NCI-H446 (cell line): ENCODE measurements around the gene CANT1.

Experiments
- DNase-seq, 2 experiments: peaks; one replicate each; lab custom pipeline; 2025; lab: John Stamatoyannopoulos, UW

The CANT1 gene

DNA sequence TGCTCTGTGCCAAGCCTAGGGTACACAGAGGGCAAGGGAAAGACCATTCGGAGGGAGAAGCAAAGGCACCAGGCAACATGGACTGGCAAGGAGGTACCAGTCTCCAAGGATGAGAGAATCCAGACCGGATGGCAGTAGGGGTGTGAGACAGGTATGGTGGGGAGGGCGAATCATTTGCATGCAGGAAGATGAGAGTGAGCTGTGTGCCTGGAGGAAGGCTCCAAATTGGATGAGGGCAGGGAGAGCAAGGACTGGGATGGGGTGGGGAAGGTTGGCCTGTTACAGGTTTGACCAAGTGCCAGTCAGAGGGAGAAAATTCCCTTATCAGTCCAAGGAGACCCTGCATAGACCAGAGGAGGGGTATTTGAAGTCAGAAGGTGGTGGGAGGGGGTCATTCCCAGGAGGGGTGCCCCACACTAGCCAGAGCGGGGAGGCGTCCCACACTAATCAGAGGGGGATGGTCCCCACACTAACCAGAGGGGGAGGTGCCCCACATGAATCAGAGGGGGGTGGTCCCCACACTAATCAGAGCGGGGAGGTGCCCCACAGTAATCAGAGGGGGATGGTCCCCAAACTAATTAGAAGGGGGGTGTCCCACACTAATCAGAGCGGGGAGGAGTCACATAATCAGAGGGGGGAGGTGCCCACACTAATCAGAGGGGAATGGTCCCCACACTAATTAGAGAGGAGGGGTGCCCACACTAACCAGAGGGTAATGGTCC, 737 bp downstream of the CANT1 start:
- no peak for DNase-seq

GRCh38 chr17:79007504-79008381, 1.8 kb downstream of the CANT1 start:
- DNase-seq, result no peak

- DNase-seq, result no peak
These were observed 2.6 kb downstream of the CANT1 start for GRCh38 chr17:79006794-79007503.

GRCh38 chr17:79006046-79006445, 3.5 kb downstream of the CANT1 start:
- DNase-seq, result no peak

DNA sequence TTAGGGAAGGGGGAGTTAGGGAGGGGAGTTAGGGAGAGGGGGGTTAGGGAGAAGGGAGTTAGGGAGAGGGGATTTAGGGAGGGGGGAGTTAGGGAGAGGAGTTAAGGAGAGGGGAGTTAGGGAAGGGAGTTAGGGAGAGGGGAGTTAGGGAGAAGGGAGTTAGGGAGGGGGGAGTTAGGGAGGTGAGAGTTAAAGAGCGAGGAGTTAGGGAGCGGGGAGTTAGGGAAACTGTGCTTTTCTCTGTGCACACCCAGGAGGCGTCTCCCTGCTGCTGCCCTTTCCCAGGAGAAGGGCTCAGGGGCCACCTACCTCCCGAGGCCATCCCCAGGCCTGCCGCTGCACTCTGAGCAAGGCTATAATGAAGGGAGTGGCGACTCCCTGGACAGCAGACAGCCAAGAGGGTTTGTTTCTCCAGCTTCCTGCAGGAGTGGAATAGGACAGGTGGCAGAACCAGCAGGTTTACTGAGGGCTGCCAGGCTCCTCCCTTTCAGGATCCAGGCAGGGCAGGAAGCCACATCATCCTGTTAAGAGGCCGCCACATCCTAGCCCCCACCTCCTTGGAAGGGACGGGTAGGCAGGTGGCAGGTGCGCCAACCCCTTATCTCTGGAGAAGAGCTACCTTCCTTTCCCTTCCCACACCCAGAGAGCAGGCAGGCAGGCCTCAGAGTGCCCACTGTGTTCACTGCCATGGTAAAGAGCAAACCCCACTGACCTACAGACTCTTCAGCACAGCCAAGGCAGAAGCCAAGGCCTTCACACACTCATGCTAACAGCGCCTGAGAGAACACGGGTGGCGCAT, 4.3 kb downstream of the CANT1 start:
- DNase-seq, result no peak

DNA sequence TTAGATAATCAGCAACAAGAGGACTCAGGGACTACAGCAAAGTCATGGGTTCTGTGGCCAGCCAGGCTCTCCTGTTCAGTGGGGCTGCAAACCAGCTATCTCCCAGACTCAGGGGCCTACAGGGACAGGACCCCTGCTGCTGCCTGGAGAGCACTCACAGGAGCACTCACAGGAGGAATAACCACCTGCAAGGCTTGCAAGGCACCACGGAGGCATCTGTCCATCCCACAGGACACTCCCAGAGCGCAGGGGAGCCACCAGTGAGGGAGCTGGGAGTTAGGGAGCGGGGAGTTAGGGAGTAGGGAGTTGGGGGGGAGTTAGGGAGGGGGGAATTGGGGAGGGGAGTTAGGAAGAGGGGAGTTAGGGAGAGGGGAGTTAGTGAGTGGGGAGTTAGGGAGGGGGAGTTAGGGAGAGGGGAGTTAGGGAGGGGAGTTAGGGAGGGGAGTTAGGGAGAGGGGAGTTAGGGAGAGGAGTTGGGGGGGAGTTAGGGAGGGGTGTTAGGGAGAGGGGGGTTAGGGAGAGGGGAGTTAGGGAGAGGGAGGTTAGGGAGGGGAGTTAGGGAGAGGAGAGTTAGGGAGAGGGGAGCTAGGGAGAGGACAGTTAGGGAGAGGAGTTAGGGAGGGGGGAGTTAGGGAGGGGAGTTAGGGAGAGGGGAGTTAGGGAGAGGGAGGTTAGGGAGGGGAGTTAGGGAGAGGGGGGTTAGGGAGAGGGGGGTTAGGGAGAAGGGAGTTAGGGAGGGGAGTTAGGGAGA, 5.7 kb downstream of the CANT1 start:
- DNase-seq, result no peak

GRCh38 chr17:79002796-79003593, 6.6 kb downstream of the CANT1 start:
- DNase-seq, result no peak

DNA sequence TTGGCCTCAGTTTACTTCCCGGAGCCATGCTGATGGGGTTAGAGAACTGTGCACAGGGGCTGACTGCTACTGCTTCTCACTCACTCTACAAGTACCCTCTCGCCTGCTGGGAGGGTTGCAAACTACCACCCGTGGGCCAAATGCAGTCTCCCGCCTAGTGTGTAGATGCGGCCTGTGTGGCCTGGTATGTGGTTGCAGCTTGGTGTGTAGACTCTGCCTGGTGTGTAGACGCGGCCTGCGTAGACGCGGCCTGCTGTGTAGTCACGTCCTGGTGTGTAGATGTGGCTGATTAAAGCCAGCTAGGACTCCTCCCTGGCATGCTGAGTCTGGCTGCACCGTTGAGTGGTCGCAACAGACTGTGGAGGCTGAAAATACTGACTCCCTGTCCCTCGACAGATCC, 7.3 kb downstream of the CANT1 start:
- DNase-seq, result no peak

- no peak for DNase-seq
These were observed 8.2 kb downstream of the CANT1 start for GRCh38 chr17:79001190-79002020.

DNA sequence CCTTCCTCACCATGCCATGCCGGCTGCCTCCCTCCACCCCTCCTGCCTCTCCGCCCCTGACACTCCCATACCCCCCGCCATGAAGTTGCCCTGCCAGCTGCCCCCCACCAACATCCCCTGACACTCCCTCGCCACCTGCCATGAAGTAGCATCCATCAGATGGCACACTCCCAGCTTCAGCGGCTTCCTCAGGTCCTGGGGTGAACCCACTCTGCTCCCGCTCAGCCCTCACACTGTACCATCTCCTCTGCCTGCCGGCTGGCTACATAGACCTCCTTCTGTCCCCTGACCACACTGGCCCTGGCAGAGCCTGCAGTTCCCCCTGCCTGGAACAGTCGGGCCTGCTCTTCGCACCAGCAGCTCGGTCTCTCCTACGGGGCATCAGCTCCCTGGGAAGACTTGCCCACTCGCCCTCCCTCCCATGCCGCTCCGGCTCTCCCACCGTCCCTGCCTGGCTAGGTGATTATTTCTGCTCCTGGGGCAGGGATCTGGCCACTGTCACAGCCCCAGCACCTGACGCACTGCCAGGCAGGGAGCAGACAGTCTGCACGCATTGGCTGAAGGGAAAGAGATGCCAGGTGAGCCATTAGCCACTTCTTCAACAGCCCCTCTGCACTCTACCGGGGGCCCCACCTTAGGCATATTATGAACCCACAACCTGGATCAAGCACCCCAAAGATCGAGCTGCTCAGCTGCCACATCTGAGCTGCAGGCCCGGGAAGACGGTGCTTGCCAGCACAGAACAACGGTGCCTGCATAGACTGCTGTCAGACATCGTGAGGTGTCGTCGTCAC, 9.0 kb downstream of the CANT1 start:
- no peak for DNase-seq

DNA sequence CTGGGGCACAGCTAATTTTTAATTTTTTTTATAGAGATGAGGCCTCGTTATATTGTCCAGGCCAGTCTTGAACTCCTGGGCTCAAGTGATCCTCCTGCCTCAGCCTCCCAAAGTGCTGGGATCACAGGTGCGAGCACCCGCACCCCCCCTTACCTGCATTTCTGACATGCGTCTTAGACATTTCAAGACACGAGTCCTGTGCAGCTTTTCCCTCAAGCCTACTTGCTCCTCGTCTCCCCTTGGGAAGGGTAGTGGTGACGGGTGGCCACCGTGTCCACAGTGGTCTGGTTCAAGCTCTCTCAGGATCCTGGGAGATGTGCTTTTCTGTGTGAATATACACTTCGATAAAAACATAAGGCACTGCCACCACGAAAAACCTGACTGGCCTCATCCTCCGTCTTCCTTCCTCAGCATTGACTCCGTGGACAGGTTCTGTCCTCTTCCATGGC, 9.6 kb downstream of the CANT1 start:
- no peak for DNase-seq

DNA sequence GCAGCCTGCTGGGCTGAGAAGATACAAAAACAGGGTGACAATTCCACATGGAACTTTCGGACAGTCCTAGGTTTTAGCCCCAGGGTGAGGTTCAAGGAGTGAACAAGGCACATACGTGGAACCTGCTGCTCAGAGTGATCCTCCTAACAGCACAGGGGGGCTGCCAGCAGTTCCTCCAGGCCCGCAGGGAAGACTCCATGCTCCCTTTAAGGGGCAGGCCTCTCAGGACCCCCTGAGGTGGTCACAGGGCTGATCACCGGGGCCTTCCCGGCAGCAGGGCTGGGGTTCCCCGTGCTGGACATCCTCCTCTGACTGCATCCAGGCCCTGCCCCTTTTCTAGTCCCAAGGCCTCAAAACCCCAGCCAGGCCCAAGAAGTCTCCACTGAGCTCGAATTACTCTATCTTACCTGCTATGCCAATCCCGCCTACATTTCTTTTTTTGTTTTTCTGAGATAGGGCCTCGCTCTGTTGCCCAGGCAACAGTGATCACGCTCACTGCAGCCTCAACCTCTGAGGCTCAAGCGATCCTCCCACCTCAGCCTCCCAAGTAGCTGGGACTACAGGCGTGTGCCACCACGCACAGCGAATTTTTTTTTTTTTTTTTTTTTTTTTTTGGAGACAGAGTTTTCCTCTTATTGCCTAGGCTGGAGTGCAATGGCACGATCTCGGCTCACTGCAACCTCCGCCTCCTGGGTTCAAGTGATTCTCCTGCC, 10.4 kb downstream of the CANT1 start:
- DNase-seq, result no peak

DNA sequence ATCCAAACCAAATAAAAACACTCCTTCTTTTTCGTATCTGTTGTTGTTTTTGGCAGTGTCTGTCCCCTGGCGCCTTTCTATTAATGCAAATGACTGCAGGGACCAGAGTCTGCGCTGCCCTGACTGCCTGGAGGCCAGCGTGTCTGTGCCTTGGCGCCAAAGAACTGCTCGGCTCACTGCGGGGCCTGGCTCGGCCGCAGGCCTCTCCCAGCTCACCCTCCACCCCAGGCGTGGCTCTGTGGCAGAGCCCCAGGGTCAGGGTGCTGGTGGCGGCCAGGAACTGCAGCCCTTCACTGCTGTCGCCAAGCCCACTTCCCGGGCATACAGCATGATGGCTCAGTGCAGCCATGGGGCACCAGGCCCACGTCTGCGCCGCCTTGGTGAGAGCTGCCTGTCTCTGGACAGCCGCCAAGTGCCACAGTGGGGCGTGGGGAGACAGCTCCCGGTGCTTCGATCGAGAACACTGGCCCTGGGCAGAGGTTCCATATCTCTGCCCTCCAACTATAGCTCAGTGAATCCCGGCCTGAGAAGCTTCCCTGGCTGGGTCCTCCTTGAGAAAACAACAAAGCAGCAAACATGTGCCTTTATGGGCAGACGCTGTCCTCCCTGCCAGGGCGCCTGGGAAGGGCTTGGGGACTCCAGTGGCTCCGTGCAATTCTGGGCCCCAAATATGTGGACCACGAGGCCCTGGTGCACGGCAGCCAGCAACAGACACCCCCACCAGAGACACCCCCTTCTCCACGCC, 11.1 kb downstream of the CANT1 start:
- peak; percentile 35 to 72 for DNase-seq

- DNase-seq, result no peak
These were observed 11.7 kb downstream of the CANT1 start for GRCh38 chr17:78997881-78998280.

- DNase-seq, result no peak
These were observed 12.3 kb downstream of the CANT1 start for GRCh38 chr17:78997231-78997741.

DNA sequence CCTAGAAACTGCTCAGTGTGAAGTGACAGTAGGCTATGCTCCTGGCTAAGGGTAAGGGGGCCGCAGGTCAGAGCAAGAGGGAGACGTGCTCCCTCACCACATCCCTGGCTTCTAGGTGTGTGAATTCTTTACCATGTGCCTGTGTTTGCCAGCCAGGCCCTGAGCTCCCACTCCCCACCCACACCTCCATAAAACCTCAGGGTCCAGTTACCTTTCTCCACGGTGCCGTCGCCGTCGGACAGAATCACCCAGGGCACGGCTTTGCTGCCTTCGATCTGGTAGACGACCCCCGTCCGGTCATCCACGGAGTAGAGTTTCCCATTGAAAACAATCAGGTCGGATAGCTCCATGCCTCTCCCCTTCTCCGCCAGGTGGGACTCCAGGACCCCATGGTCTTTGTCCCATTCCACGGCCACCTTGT, 12.8 kb downstream of the CANT1 start:
- no peak for DNase-seq
